Stomach smooth muscle (tissue), 2 donors: Measurements from ENCODE around the gene EGLN1.

Experiments
- H3K27ac ChIP-seq: one replicate; pipeline ENCODE4 v1.7.0; 2013; ENCODE audit warnings: mild to moderate bottlenecking, low read length, inconsistent platforms
- H3K27me3 ChIP-seq, 2 donors: one replicate each; pipeline ENCODE4 v1.7.0; 2013; ENCODE audit warnings: low read length in 2 of 2; ENCODE audit not compliant: insufficient read depth in 2 of 2, control insufficient read depth in 1 of 2
- H3K36me3 ChIP-seq, 2 donors: one replicate each; pipeline ENCODE4 v1.7.0; 2013; ENCODE audit warnings: low read length in 2 of 2; ENCODE audit not compliant: control insufficient read depth in 2 of 2, insufficient read depth in 2 of 2
- H3K4me1 ChIP-seq: one replicate; pipeline ENCODE4 v1.7.0; 2013; ENCODE audit warnings: low read length; ENCODE audit not compliant: control insufficient read depth, insufficient read depth
- H3K4me3 ChIP-seq, 2 donors: one replicate each; pipeline ENCODE4 v1.7.0; 2013; ENCODE audit warnings: low read length in 2 of 2
- H3K9ac ChIP-seq, 2 donors: one replicate each; pipeline ENCODE4 v1.7.0; 2013; ENCODE audit warnings: low read length in 2 of 2, mild to moderate bottlenecking in 1 of 2
- H3K9me3 ChIP-seq, 2 donors: one replicate each; pipeline ENCODE4 v1.7.0; 2013; ENCODE audit warnings: low read length in 2 of 2; ENCODE audit not compliant: control insufficient read depth in 2 of 2
- donor health status: healthy.
- donor health status: Pancreatic carcinoma.

Gene EGLN1

GRCh38 chr1:231414260-231415016 is 7.6 kb downstream of the EGLN1 start:
- no peaks in the 10 kb centered on the region for H3K27me3 ChIP-seq
- H3K9me3 ChIP-seq: no peaks in the 10 kb centered on the region
- H3K36me3 ChIP-seq: no peaks in the 10 kb centered on the region
- no peak overlapping the region for H3K9ac ChIP-seq
- peaks cover 10% of the 10 kb centered on the region for H3K4me1 ChIP-seq
- no peak overlapping the region for H3K4me3 ChIP-seq
- no peak overlapping the region for H3K27ac ChIP-seq

GRCh38 chr1:231413749-231414082 is 8.4 kb downstream of the EGLN1 start:
- no peaks in the 10 kb centered on the region for H3K36me3 ChIP-seq
- no peak overlapping the region for H3K27ac ChIP-seq
- H3K27me3 ChIP-seq: no peaks in the 10 kb centered on the region
- no peak overlapping the region for H3K9ac ChIP-seq
- H3K9me3 ChIP-seq: no peaks in the 10 kb centered on the region
- H3K4me1 ChIP-seq: peaks cover 12% of the 10 kb centered on the region
- no peak overlapping the region for H3K4me3 ChIP-seq

- Histone ChIP-seq H3K27me3 (no peaks in the 10 kb centered on the region), H3K9me3 (no peaks in the 10 kb centered on the region), H3K4me3 (no peak overlapping the region), H3K27ac (no peak overlapping the region), H3K4me1 (peaks cover 14% of the 10 kb centered on the region), H3K9ac (no peak overlapping the region), H3K36me3 (no peaks in the 10 kb centered on the region)
Measured at GRCh38 chr1:231411036-231411531, 11.0 kb downstream of the EGLN1 start.

- no peak overlapping the region for H3K27ac ChIP-seq
- H3K4me1 ChIP-seq: peaks cover 14% of the 10 kb centered on the region
- no peaks in the 10 kb centered on the region for H3K27me3 ChIP-seq
Measured at GRCh38 chr1:231410036-231410612, 12.0 kb downstream of the EGLN1 start.

GRCh38 chr1:231408528-231409094 is 13.5 kb downstream of the EGLN1 start:
- no peak overlapping the region for H3K4me3 ChIP-seq

More at GRCh38 chr1:231410036-231410612, 12.0 kb downstream of the EGLN1 start:
- Histone ChIP-seq H3K4me3 (no peak overlapping the region), H3K9ac (no peak overlapping the region), H3K9me3 (no peaks in the 10 kb centered on the region), H3K36me3 (no peaks in the 10 kb centered on the region)

GRCh38 chr1:231407547-231408396 is 14.3 kb downstream of the EGLN1 start:
- H3K9me3 ChIP-seq: no peaks in the 10 kb centered on the region
- H3K36me3 ChIP-seq: no peaks in the 10 kb centered on the region
- H3K4me1 ChIP-seq: peaks cover 9% of the 10 kb centered on the region
- H3K27me3 ChIP-seq: no peaks in the 10 kb centered on the region
- no peak overlapping the region for H3K4me3 ChIP-seq
- H3K9ac ChIP-seq: peak overlapping the region in 1 of 2 donors; percentile 42
- H3K27ac ChIP-seq: no peak overlapping the region

More at GRCh38 chr1:231408528-231409094, 13.5 kb downstream of the EGLN1 start:
- H3K27me3 ChIP-seq: no peaks in the 10 kb centered on the region
- no peak overlapping the region for H3K9ac ChIP-seq
- H3K27ac ChIP-seq: no peak overlapping the region
- H3K9me3 ChIP-seq: no peaks in the 10 kb centered on the region
- no peaks in the 10 kb centered on the region for H3K36me3 ChIP-seq
- peaks cover 9% of the 10 kb centered on the region for H3K4me1 ChIP-seq

- Histone ChIP-seq H3K27me3 (no peaks in the 10 kb centered on the region), H3K4me3 (no peak overlapping the region), H3K9me3 (no peaks in the 10 kb centered on the region), H3K4me1 (peaks cover 9% of the 10 kb centered on the region), H3K27ac (no peak overlapping the region), H3K36me3 (no peaks in the 10 kb centered on the region), H3K9ac (no peak overlapping the region)
Measured at GRCh38 chr1:231407049-231407448, 15.0 kb downstream of the EGLN1 start.

GRCh38 chr1:231404318-231404717 is 17.8 kb downstream of the EGLN1 start:
- Histone ChIP-seq H3K36me3 (no peaks in the 10 kb centered on the region), H3K27me3 (no peaks in the 10 kb centered on the region), H3K4me3 (no peak overlapping the region), H3K4me1 (peaks cover 4% of the 10 kb centered on the region), H3K27ac (no peak overlapping the region), H3K9ac (no peak overlapping the region), H3K9me3 (no peaks in the 10 kb centered on the region)

- Histone ChIP-seq H3K36me3 (no peaks in the 10 kb centered on the region), H3K9me3 (no peaks in the 10 kb centered on the region), H3K9ac (no peak overlapping the region), H3K4me3 (no peak overlapping the region), H3K4me1 (no peaks in the 10 kb centered on the region), H3K27ac (no peak overlapping the region), H3K27me3 (no peaks in the 10 kb centered on the region)
Measured at GRCh38 chr1:231401478-231401877, 20.6 kb downstream of the EGLN1 start.

GRCh38 chr1:231397886-231398671 is 24.0 kb downstream of the EGLN1 start:
- no peaks in the 10 kb centered on the region for H3K36me3 ChIP-seq
- H3K9me3 ChIP-seq: no peaks in the 10 kb centered on the region
- H3K9ac ChIP-seq: no peak overlapping the region
- no peak overlapping the region for H3K4me3 ChIP-seq
- H3K27me3 ChIP-seq: no peaks in the 10 kb centered on the region
- no peak overlapping the region for H3K27ac ChIP-seq
- peaks cover 12% of the 10 kb centered on the region for H3K4me1 ChIP-seq
